NCI-H2081 (cell line): Measurements from ENCODE around the gene FGF7.
A peak's percentile ranks its signal among the peaks of the same experiment; 100 is the strongest.
"Not testable (repeated sequence)": the region's sequence is repeated elsewhere in the genome, so short reads cannot be mapped to it uniquely, and the experiment has no call there.

Source experiments
- DNase-seq, 2 experiments: peaks; one replicate each; lab custom pipeline; 2025; lab: John Stamatoyannopoulos, UW

The FGF7 gene, protein sequence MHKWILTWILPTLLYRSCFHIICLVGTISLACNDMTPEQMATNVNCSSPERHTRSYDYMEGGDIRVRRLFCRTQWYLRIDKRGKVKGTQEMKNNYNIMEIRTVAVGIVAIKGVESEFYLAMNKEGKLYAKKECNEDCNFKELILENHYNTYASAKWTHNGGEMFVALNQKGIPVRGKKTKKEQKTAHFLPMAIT

GRCh38 chr15:49423021-49423420, at the start of gene FGF7:
Gene FGF7, plus strand, starts transcription at chr15:49423242. Its CDS starts 1,056 bp downstream, at chr15:49424298.
- DNase-seq = no peak

DNA sequence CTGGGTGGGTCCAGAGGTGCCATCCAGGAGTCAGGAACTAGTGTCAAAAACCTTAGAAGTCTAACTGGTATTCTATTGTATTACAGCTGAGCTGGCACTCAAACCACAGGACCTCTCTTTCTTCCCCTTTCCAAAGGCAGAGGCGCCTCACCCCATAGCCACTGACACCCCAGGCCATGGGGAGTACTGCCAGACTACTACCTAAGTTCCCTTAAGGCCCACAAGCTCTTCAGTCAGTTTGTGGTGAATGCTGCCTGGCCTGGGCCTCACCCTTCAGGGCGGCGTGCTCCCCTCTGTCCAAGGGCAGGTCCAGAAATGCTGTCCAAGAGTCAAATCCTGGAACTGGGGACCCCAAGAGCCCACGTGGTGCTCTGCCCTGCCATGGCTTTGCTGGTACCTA, 43.0 kb upstream of the FGF7 start:
- no peak for DNase-seq

GRCh38 chr15:49380912-49381311, 42.1 kb upstream of the FGF7 start:
- no peak for DNase-seq

GRCh38 chr15:49382394-49382793, 40.6 kb upstream of the FGF7 start:
- DNase-seq = no peak

- DNase-seq = no peak
Measured at GRCh38 chr15:49383266-49383665, 39.8 kb upstream of the FGF7 start.

DNA sequence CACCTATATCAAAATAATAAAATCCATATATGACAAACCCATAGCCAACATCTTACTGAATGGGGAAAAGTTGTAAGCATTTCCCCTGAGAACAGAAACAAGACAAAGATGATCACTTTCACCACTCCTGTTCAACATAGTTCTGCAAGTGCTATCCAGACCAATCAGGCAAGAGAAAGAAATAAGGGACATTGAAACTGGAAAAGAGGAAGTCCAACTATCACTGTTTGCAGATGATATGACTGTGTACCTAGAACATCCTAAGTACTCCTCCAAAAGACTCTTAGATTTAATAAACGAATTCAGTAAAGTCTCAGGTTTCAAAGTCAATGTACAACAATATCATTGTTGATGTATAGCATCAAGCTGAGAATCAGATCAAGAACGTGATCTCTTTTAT, 35.6 kb upstream of the FGF7 start:
- DNase-seq = no peak

DNA sequence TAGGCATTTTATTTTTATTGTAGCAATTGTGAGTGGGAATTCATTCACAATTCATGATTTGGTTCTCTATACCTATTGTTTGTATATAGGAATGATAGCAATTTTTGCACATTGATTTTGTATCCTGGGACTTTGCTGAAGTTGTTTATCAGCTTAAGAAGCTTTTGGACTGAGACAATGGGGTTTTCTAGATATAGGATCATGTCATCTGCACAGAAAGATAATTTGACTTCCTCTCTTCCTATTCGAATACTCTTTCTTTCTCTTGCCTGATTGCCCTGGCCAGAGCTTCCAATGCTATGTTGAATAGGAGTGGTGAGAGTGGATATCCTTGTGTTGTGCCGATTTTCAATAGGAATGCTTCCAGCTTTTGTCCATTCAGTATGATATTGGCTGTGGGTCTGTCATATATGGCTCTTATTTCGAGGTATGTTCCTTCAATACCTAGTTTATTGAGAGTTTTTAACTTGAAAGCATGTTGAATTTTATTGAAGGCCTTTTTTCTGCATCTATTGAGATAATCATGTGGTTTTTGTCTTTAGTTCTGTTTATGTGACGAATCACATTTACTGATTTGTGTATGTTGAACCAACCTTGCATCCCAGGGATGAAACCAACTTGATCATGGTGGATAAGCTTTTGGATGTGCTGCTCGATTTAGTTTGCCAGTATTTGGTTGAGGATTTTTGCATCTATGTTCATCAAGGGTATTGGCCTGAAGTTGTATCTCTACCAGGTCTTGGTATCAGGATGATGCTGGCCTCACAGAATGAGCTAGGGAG, 20.3 kb upstream of the FGF7 start:
- DNase-seq = not testable (repeated sequence)

DNA sequence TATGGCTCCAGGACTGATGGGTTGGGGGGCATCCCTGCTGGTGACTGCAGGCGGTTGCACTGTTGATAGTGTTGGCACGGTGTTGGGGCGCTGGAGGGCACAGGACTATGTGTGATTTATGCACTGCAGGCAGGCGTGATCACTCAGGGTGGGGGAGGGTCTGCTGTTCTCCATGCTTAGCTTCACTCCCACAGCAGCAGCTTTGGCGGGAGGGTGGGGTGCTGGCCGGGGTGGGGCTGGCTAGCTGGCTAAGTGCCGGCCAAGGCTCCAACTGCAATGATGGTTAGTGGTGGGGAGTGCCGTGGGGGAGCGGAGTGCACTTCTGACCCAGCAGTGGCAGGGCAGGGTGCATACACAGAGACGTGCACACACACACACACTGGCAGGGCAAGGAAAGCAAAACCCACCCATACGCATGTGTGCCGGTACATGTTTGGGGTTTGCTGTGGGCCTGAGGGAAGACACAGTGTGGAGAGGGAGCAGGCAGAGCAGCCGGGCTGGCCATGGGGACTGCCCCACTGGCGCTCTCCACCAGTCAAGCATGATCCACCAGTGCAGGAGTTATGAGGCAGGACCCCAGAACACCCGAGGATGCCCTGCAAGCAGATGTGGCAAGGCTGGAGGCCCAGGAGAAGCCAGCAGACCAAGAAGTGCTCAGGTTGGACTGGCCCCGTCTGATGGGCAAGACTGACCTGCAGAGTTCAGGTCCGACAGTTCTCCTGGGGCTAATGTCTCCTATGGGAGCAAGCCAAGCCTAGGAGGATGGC, 16.5 kb upstream of the FGF7 start:
- no peak for DNase-seq

- DNase-seq = no peak
Measured at GRCh38 chr15:49410641-49411040, 12.4 kb upstream of the FGF7 start.

DNA sequence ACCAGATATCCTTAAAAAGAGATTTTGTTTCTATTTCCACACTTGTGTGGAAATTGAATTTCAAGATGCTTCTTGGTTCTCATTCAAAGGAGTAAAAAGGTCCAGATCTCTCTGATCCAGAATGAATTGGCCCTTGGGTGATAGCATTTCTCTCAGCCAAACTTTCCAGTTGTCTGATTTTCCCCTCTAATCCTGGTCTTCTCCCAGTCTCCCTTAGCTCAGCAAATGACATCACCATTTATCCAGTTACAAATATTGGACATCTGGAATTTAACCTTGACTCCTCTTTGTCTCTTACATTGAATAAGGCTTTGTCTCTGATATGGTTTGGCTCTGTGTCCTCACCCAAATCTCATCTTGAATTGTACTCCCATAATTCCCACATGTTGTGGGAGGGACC, 10.2 kb upstream of the FGF7 start:
- DNase-seq = no peak

DNA sequence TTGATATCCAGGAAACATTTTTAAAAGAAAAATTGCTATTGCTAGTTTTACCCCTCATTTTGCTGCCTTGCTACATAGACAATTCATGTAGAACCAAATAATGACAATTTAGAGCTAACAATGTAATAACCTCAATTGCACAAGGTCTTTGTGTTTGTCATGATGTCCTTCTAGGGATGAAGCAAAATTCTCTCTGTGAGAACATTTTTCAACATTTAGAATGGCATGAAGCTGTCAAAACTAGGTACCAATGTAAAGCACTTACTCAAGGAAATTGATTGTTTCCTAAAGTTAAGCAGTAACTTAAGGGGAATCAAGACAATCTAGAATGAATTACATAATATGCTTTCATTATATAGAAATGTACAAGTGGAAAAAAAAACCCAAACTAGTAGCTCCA, 7.9 kb upstream of the FGF7 start:
- DNase-seq = no peak

DNA sequence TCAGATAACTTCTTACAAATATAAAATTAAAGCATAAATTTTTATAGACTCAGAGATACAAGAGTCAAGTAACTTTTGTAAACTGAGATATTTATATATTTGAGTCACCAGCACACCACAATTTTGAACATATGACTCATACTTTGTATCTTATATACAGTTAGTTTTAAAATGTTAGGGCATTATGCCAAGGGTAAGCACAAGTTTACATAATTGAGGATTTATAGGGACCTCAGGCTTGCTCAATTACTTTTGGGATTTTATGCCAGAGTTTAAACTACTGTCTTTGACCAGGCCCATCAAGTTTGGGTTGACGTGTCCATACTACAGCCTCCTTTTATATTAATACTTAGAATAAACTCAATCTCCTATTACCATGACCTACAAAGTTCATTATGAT, 7.4 kb upstream of the FGF7 start:
- DNase-seq = no peak

DNA sequence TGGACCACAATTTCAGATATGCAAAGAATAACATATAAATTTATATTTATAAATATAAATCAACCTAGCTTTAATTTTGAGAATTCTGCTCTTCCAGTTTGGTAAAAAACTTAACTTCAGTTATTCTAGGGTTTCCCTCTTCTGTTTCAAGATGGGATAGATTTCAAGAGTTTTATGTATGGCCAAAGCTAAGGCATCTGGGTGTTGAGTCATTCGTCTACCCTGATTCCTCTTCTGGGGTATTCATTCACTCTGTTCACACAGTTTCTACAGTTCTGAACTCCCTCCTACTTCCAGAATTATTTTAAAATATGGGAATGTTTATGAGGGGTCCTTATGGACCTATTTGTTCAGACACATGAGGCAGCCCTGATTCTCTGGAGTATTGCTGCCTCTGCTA, 4.2 kb upstream of the FGF7 start:
- DNase-seq = no peak

GRCh38 chr15:49421991-49422390, 1.1 kb upstream of the FGF7 start:
- DNase-seq = peak; percentile 44 to 51

DNA sequence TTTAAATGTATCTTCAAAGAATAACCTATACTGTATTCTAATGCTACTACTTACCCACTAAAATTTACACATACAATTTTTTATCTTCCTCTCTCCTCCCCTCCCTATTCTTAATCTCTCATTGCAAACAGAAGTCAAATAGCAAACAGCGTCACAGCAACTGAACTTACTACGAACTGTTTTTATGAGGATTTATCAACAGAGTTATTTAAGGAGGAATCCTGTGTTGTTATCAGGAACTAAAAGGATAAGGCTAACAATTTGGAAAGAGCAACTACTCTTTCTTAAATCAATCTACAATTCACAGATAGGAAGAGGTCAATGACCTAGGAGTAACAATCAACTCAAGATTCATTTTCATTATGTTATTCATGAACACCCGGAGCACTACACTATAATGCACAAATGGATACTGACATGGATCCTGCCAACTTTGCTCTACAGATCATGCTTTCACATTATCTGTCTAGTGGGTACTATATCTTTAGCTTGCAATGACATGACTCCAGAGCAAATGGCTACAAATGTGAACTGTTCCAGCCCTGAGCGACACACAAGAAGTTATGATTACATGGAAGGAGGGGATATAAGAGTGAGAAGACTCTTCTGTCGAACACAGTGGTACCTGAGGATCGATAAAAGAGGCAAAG, 984 bp downstream of the FGF7 start:
- no peak for DNase-seq

DNA sequence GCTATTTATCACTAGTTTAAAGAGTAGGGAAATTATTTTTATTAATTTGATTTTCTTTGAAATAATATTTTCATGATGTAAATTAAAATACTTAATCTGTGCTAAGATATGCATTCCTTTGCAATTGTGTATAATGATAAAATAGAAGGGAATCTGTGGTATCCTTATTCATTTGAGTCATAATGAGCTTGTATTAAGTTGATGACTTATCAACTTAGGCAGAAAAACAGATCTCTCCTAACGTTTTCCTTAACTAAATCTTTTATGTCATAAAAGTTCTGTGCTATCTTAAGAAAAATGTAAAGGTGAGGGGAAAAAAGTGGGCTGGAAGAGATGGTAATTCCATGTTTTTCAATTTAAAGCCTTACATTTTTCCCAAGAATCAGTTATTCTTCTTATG, 1.9 kb downstream of the FGF7 start:
- DNase-seq = no peak

DNA sequence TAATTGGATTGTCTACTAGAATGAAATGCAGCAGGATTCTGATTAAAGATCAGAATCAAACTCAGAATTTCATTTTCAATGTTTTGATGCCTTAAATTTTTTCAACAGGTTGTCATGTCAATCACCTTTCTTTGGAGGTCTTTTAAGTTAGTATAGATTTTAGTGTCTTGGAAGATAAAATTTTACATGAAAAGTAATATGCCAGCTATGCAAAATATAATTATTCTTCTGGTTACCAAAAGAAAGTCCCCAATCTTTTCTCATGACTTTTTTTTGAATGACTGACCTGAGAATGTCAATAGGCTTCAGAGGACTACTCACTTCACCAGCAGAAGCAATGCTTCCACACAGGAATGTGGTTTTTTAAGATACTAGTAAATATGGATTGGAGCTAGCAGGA, 4.3 kb downstream of the FGF7 start:
- no peak for DNase-seq

DNA sequence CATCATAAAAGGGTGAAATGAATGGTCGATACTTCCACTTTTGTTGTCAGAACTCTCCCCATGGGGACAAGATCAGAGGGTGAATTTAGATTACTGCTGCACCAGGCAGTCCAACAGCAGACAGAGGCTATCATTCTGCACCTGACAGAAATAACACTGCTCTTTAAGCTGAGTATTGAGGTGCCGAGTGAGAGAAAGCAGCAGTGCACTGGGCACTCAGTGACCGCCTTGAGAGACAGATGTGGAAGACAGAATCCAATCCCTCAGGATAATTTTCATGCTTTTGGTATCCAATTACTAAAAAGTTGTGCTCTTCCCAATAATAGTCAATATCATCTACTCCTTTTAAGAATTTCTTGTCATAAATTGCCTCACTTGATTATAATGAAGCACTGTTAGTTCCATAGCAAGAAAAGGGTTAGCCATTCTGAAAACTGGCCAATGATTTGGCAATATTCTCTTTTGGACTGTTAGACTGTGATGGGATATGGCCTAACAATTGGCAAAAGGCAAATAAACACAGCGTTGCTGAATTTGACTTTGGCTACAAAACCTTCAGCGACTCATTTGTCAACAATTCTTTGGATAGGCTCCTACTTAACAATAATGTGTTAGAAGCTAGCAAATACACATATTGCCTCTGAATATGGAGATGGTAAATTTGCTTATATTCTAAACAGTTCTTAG, 5.5 kb downstream of the FGF7 start:
- no peak for DNase-seq

DNA sequence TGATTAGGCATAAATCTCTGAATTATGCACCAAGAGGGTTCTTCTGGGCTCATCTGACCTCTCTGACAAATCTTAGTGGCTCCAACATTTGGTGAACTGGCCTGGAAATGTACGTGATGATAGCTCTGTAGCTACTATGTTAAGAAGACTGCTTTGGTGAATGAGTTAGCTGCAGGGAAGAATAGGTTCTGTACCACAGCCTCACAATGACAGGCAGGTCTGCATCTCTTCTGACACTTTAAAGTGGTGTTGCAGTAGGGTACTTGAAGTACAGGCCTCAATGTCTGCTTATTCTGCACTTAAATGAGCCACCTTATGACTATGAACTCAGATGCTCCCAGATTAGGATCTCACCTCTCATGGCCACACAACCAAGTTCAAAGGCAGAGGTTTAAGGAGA, 7.0 kb downstream of the FGF7 start:
- DNase-seq = no peak

GRCh38 chr15:49435174-49435573, 12.1 kb downstream of the FGF7 start:
- no peak for DNase-seq

- DNase-seq = no peak
Measured at GRCh38 chr15:49436751-49437150, 13.7 kb downstream of the FGF7 start.
